Natural killer cell treated with Interleukin-12 subunit alpha and Interleukin-12 subunit beta and Interleukin-15 and Interleukin-18, amount 100 ng/mL, for 72 hours (primary cell): ENCODE measurements around the gene NFATC1. TPM values are rescaled to one million over a fixed set of nuclear protein-coding genes. Genes with fewer than 3 reads are reported as not detected.

ENCODE experiments used
- ATAC-seq, 2 donors: fragments of 150-1000 bp; cut with Tn5 transposase in 1 of 2; sonication (Bioruptor Pico), chemical (Tn5 transposase) in 1 of 2; 2 replicates each; pipeline ENCODE4 v1.10.0; 2021
- DNase-seq: peaks from one replicate; pipeline ENCODE4 v3.0.0; 2022; ENCODE audit warnings: low spot score
- H3K27ac Mint-ChIP-seq, 2 donors: 1 replicate in 1 of 2; 2 replicates in 1 of 2; pipeline ENCODE4 v1.8.0; 2022; ENCODE audit warnings: mixed read lengths in 2 of 2, mild to moderate bottlenecking in 1 of 2, moderate library complexity in 1 of 2
- H3K27me3 Mint-ChIP-seq, 2 donors: 1 replicate in 1 of 2; 2 replicates in 1 of 2; pipeline ENCODE4 v1.8.0; 2022; ENCODE audit warnings: mixed read lengths in 2 of 2
- H3K36me3 Mint-ChIP-seq: one replicate; pipeline ENCODE4 v1.8.0; 2022; ENCODE audit warnings: mixed read lengths
- H3K4me1 Mint-ChIP-seq, 2 donors: 1 replicate in 1 of 2; 2 replicates in 1 of 2; pipeline ENCODE4 v1.8.0; 2022; ENCODE audit warnings: low read depth in 2 of 2, mixed read lengths in 2 of 2, mild to moderate bottlenecking in 1 of 2
- H3K4me3 Mint-ChIP-seq: one replicate; pipeline ENCODE4 v1.8.0; 2022; ENCODE audit warnings: mixed read lengths
- H3K9me3 Mint-ChIP-seq: 2 replicates; pipeline ENCODE4 v1.8.0; 2022; ENCODE audit warnings: mixed read lengths
- total RNA-seq, 2 donors: library from RNA; stranded (reverse); gene quantifications; one replicate each; pipeline ENCODE4 v1.2.3, GENCODE V29; 2022

NFATC1 gene
- total RNA-seq, 2 donors from 2014 or later, result 22.3 to 34.4 TPM

- no peak overlapping the region for H3K27ac Mint-ChIP-seq
- no peak for DNase-seq
- H3K27me3 Mint-ChIP-seq, result no peaks in the 10 kb centered on the region
Measured at GRCh38 chr18:79445696-79446561, 50.2 kb downstream of the NFATC1 start.

DNA sequence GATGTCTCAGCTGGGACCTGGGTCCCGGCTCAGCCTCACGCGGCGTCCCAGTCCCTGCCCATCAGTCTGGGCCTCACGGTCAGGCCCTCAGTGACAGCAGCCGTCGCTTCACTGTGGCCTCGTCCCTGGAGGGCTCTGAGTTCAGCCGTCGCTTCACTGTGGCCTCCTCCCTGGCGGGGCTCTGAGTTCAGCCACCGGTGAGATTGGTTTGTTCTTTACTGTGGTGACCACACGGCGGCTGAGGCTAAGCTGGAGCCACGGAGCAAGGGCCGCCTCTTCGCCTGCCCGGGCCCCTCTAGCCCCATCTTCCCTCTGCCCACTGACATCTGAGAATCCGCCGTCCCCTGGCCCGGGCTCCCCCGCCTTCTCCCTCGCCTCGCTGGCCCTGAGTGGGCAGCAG lies 51.2 kb downstream of the NFATC1 start:
- Mint-ChIP-seq H3K4me3 (no peak overlapping the region), H3K9me3 (no peaks in the 10 kb centered on the region), H3K27ac (no peak overlapping the region), H3K4me1 (peaks cover 0 to 8% of the 10 kb centered on the region in 2 donors), H3K27me3 (no peaks in the 10 kb centered on the region), H3K36me3 (no peaks in the 10 kb centered on the region)
- ATAC-seq (no peak), DNase-seq (no peak)

More at GRCh38 chr18:79445696-79446561, 50.2 kb downstream of the NFATC1 start:
- Mint-ChIP-seq H3K4me1 (peaks cover 0 to 8% of the 10 kb centered on the region in 2 donors), H3K36me3 (no peaks in the 10 kb centered on the region), H3K9me3 (no peaks in the 10 kb centered on the region), H3K4me3 (no peak overlapping the region)
- ATAC-seq, result no peak

GRCh38 chr18:79447703-79448367 lies 52.1 kb downstream of the NFATC1 start:
- H3K27me3 Mint-ChIP-seq, result no peaks in the 10 kb centered on the region
- DNase-seq, result no peak
- ATAC-seq, result no peak
- no peaks in the 10 kb centered on the region for H3K9me3 Mint-ChIP-seq
- H3K36me3 Mint-ChIP-seq, result no peaks in the 10 kb centered on the region
- H3K4me3 Mint-ChIP-seq, result no peak overlapping the region
- peaks cover 0 to 8% of the 10 kb centered on the region in 2 donors for H3K4me1 Mint-ChIP-seq
- H3K27ac Mint-ChIP-seq, result no peak overlapping the region

GRCh38 chr18:79448621-79449020 lies 52.9 kb downstream of the NFATC1 start:
- Mint-ChIP-seq H3K27me3 (no peaks in the 10 kb centered on the region), H3K4me3 (no peak overlapping the region), H3K4me1 (peaks cover 0 to 8% of the 10 kb centered on the region in 2 donors), H3K36me3 (no peaks in the 10 kb centered on the region), H3K9me3 (no peaks in the 10 kb centered on the region), H3K27ac (no peak overlapping the region)
- ATAC-seq (no peak), DNase-seq (no peak)

DNA sequence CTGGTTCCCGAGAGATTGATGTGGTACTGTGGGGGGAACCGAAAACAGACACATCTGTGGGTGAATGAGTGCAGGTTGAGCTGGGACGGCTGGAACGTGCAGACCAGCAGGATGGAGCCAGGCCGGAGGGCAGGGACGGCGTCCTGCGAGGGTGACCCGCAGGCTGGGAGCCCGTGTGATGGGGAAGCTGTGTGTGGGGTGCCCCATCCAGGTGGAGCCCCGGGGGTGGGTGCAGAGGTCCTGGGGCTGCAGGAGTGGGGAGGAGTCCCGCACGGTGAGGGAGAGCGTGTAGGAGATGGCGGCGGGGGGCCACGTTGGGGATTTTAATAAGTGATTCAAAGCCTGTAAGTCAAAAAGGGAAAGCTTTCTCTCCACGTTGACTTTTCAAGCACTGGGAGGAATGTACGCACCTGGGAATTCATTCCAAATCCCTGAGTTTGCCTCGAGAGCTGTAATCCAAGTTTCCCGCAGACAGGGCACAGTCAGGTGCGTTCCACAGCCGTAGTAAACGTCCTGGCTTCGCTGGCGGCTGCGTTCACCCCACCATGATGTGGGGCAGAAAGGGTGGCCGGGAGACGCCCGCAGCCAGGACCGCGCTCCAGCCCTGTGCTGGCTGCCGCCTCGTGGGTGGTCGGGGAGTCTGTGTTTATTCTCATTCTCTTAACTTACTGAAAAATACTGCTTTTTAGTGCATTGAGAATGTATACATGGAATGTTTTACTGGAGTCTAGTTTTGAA lies 54.0 kb downstream of the NFATC1 start:
- no peak overlapping the region for H3K4me3 Mint-ChIP-seq
- no peaks in the 10 kb centered on the region for H3K36me3 Mint-ChIP-seq
- no peaks in the 10 kb centered on the region for H3K9me3 Mint-ChIP-seq
- no peaks in the 10 kb centered on the region for H3K27me3 Mint-ChIP-seq
- ATAC-seq (no peak), DNase-seq (no peak)
- no peak overlapping the region for H3K27ac Mint-ChIP-seq
- peaks cover 0 to 8% of the 10 kb centered on the region in 2 donors for H3K4me1 Mint-ChIP-seq

GRCh38 chr18:79450289-79451080 lies 54.8 kb downstream of the NFATC1 start:
- no peaks in the 10 kb centered on the region for H3K27me3 Mint-ChIP-seq
- ATAC-seq (no peak), DNase-seq (no peak)
- H3K4me3 Mint-ChIP-seq, result no peak overlapping the region
- no peak overlapping the region for H3K27ac Mint-ChIP-seq
- no peaks in the 10 kb centered on the region for H3K36me3 Mint-ChIP-seq
- peaks cover 0 to 3% of the 10 kb centered on the region in 2 donors for H3K4me1 Mint-ChIP-seq
- no peaks in the 10 kb centered on the region for H3K9me3 Mint-ChIP-seq

DNA sequence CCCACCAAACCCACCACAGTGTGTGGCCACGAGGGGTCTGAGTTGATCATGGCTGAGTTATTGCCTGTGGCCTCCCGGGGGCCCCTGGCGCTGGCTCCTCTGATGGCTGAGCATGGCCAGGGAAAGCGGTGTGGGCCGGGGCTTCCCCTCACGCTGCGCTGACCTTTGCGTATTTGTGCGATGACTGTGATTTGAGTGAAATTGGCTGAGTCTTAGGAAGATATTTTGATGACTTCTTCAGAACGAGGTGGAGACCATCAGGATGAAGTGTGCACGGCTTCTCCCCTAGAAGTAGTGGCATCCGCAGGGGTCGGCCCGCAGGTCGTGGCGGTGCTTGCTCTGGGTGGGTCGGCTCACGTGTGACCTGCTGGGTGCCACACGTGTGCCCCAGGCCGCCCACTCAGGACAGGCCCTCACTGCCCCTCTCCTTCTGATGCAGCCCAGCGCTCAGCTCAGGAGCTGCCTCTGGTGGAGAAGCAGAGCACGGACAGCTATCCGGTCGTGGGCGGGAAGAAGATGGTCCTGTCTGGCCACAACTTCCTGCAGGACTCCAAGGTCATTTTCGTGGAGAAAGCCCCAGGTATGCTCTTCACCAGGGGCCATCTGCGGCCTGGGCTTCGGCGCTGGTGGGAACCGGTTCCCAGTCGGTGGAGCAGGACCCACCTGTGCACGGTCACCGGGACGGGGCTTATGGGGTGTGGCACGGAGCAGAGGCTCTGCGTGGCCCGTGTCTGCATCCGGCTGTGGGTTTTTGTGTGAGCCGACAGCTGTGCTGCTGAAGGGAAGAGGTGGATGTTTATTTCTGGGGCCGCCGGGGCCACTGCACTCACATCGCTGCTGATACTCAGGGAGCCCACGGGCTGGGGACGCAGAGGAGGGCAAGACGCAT lies 55.8 kb downstream of the NFATC1 start:
- no peak for DNase-seq
- H3K4me1 Mint-ChIP-seq, result peaks cover 0 to 3% of the 10 kb centered on the region in 2 donors
- ATAC-seq, result no peak
- H3K4me3 Mint-ChIP-seq, result no peak overlapping the region
- H3K9me3 Mint-ChIP-seq, result no peaks in the 10 kb centered on the region
- H3K36me3 Mint-ChIP-seq, result no peaks in the 10 kb centered on the region
- H3K27me3 Mint-ChIP-seq, result no peaks in the 10 kb centered on the region
- no peak overlapping the region for H3K27ac Mint-ChIP-seq

- no peaks in the 10 kb centered on the region for H3K9me3 Mint-ChIP-seq
- no peak for ATAC-seq
- no peaks in the 10 kb centered on the region for H3K36me3 Mint-ChIP-seq
- no peak overlapping the region for H3K27ac Mint-ChIP-seq
- no peak for DNase-seq
- no peaks in the 10 kb centered on the region for H3K27me3 Mint-ChIP-seq
- no peak overlapping the region for H3K4me3 Mint-ChIP-seq
- peaks cover 0 to 3% of the 10 kb centered on the region in 2 donors for H3K4me1 Mint-ChIP-seq
Measured at GRCh38 chr18:79452190-79452990, 56.7 kb downstream of the NFATC1 start.

DNA sequence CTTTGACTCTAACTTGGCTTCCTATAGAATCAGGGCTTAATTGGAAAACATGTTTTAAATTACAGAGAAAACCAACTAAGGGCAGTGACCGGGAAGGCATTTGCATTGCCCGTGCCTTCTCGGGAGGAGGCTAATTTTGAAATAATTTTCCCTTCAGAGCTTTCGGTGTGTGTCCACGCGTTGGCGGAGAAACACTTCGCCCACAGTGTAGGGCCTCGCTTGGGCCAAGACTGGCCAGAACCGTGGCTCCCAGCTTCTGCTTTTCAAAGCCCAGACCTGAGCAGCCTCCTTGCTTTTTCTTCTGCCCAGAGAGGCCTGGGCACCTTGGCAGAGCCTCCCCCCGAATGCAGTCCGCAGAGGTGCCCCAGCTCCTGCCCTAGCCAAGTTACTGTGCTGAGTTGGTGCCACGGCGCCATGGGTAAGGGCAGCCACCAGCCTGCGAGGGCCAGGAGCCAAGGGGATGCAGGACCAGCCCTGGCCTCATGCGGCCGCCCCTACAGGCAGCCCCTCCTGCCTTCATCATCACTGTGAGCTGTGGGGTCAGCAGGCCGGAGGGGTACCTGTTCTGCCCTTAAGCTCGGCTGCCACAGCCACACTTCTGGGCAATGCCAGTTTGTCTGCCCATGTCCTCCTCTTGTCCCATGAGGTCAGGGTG lies 57.4 kb downstream of the NFATC1 start:
- DNase-seq, result no peak
- H3K36me3 Mint-ChIP-seq, result no peaks in the 10 kb centered on the region
- H3K4me3 Mint-ChIP-seq, result no peak overlapping the region
- no peak for ATAC-seq
- H3K27me3 Mint-ChIP-seq, result no peaks in the 10 kb centered on the region
- no peaks in the 10 kb centered on the region for H3K9me3 Mint-ChIP-seq
- H3K27ac Mint-ChIP-seq, result no peak overlapping the region
- no peaks in the 10 kb centered on the region for H3K4me1 Mint-ChIP-seq

DNA sequence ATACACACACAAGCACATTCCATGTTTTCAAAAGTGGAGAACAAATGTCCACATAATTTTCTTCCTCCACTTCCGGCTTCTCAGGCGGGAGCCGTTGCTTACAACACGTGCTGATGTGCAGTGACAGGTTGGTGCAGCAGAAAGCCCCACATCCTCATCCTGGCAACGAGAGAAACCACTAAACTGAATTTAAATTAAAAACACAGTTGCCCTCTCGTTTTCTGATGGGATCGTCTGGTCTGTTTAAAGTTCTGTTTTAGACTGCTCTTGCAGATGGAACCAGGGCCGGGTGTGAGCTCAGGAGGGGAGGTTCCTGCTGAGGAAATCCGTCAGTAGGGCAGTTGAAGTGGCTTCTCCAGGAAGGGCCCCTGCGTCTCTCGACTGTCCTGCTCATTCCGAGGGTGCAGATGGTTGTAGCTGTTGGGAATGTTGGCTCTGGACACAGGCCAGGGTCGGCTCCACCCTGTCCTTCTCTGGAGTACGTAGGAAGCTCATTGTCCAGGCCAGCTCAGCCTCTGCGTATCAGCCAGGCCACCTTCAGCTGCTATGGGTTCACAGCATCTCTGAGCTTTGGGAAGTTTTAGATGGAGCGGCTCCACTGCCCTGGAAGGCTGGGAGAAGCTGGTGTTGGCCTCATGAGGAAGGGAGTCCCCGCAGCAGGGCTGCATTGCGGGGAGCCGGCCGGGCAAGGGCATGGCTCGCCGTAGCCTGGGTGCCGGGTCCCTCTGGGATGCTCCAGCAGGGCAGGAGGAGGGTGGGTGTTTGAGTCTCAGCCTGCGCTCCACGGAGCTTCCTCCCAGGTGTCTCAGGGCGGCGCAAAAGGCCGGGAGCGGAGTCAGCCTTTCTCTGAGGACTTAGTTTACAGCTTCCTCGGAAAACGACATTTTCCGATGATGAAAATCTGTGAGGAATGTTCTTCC lies 58.3 kb downstream of the NFATC1 start:
- H3K27me3 Mint-ChIP-seq, result no peaks in the 10 kb centered on the region
- no peaks in the 10 kb centered on the region for H3K9me3 Mint-ChIP-seq
- no peaks in the 10 kb centered on the region for H3K36me3 Mint-ChIP-seq
- H3K27ac Mint-ChIP-seq, result no peak overlapping the region
- no peak overlapping the region for H3K4me3 Mint-ChIP-seq
- no peaks in the 10 kb centered on the region for H3K4me1 Mint-ChIP-seq
- ATAC-seq, result no peak
- no peak for DNase-seq

DNA sequence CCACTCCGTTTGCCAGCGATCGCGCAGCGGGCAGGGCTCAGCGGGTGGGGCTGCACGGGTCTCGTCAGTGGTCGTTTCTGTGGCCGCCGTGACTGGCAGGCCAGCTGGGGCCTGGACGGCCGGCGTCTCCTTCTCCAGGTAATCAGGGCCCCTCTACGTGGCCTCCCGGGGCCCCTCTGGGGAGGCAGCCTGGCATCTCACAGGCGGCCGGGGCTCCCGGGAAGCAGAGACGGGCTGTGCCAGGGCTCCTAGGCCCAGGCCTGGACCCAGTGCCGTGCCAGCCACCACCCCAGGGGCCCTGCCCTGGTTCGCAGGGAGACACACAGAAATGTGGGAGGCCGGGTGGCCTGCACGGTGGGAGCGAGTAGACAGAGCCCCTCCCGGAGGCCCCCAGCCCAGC lies 59.5 kb downstream of the NFATC1 start:
- DNase-seq (no peak), ATAC-seq (no peak)
- H3K4me3 Mint-ChIP-seq, result no peak overlapping the region
- H3K27ac Mint-ChIP-seq, result no peak overlapping the region
- H3K36me3 Mint-ChIP-seq, result no peaks in the 10 kb centered on the region
- H3K27me3 Mint-ChIP-seq, result no peaks in the 10 kb centered on the region
- H3K4me1 Mint-ChIP-seq, result peaks cover 0 to 5% of the 10 kb centered on the region in 2 donors
- H3K9me3 Mint-ChIP-seq, result no peaks in the 10 kb centered on the region
